GM21447 (cell line): ENCODE results near the gene NAA30.

ENCODE experiments used
- ATAC-seq: cut with Tn5 transposase; IDR thresholded peaks from one replicate; pipeline ENCODE4 v1.9.1; 2021; ENCODE audit not compliant: unreplicated experiment

The NAA30 gene

GRCh38 chr14:57392830-57393229, 2.4 kb downstream of the NAA30 start:
- no peak for ATAC-seq

DNA sequence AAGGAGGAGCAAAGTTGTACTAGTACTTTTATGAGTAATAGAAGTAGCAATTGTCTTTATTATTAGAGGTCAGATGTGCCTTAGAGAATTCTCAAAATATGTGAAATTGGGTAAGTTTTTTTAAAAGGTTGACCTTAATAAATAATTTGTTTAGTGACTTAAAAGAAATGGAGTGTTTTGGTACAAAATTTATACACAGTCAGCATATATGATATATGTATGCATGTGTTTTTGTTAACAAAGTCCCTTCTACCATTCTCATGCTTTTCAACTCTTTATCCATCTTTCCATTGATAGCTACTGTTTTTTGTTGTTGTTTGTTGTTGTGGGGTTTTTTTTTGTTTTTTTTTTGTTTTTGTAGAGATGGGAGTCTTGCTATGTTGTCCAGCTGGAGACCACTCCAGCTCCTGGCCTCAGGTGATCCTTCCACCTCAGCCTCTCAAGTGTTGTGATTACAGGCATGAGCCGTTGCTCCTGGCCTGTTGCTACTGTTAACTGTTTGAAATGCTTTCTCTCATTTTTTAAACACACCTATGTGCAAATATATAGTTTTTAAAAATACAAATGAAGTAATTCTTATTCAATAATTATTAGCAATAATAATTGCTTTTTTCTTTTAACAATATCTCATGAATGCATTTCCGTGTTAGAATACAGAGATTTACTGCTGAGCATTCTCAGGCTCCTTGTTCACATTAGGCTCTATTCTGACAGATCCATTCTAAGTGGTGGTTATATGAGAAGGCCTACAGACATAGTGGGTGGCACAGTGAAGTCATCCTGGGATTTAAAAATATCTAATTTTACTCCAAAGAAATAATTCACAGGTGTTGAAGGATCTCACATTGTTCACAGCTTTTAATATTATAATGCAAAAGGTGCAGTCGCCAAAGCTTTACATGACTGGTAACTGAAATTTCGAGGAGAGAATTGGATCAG, 10.4 kb downstream of the NAA30 start:
- no peak for ATAC-seq

DNA sequence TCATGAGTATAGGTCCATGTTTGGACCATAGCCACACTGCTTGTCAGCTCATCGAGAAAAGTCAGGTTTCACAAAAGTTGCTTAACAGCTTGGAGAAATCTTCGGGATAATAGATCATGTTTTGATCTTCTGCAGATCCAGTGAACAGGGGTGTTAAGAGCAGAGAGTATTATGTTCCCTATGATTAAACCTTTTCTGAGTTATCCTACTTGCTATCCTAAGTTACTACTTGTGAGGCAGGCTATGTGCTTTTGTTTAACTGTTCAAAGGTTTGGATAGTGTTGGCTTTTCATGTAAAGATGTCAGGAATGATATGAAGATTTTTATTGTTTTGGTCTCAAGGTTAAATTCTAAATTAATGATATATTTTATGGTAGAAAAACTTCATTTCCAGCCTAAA, 11.1 kb downstream of the NAA30 start:
- no peak for ATAC-seq

DNA sequence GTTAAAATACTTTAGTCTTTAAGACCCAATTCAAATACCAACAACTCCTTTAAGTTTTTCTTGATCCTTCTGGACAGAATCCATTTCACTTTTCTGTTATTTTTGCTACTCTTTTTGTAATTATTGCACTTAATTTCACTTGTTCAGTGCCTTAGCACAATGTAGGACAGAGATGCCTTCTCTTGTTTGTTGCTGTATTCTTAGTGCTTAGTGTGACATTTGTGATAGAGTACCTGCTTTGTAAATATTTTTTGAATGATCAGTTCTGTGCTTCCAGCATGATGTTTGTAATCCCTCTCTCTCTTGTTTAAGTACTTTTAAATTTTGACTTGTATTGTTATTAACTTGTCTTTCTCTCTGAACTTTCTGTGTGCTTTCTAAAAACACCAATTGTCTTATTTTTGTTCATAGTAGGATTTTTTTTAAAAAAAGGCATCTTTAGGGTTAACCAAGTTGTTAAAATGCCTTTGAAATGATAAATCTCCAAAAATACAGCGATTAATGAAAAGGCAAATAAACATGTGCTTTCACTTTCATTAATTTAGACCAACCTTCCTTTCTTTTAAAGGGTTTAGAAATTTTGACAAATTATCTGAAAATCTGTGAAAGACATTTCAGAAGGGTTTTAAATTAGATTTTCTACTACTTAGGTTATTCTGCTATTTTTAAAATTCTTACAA, 11.9 kb downstream of the NAA30 start:
- ATAC-seq = no peak

DNA sequence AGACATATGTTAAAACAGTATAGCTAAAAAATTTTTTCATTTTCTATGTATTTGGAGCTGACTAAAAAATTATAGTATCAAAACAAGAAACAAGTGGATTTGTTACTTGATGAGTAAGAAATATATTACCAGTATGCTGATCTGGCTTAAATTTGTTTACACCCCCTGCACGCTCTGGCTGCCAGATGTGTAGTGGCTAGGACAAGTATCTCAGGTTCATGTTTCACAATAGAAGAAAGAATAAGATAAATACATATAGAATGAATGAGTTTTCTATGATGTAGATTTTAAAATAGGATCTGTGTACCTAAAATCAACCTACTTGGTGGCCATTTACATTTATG, 13.1 kb downstream of the NAA30 start:
- no peak for ATAC-seq

GRCh38 chr14:57405562-57405961, 15.2 kb downstream of the NAA30 start:
- no peak for ATAC-seq

- no peak for ATAC-seq
These were observed 17.7 kb downstream of the NAA30 start for GRCh38 chr14:57408037-57408436.

- no peak for ATAC-seq
These were observed 18.2 kb downstream of the NAA30 start for GRCh38 chr14:57408634-57409033.

GRCh38 chr14:57412341-57412740, 22.0 kb downstream of the NAA30 start:
- no peak for ATAC-seq

DNA sequence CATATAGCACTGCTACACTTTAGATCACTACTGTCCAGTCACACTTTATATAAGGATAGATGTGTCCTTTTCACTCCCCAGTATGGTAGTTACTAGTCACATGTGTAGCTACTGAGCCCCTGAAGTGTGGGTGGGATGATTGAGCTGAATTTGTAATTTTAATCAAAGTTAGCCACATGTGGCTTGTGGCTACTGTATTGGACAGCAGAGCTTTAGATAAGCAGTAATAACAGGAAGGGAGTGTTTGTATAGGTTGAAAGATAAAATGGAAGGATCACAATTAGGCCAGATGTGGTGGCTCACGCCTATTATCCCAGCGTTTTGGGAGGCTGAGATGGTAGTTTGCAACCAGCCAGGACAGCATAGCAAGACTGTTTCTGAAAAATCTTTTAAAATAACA, 23.5 kb downstream of the NAA30 start:
- ATAC-seq = no peak

GRCh38 chr14:57417228-57417627, 26.8 kb downstream of the NAA30 start:
- ATAC-seq = no peak

- no peak for ATAC-seq
These were observed 28.6 kb downstream of the NAA30 start for GRCh38 chr14:57418999-57419398.

DNA sequence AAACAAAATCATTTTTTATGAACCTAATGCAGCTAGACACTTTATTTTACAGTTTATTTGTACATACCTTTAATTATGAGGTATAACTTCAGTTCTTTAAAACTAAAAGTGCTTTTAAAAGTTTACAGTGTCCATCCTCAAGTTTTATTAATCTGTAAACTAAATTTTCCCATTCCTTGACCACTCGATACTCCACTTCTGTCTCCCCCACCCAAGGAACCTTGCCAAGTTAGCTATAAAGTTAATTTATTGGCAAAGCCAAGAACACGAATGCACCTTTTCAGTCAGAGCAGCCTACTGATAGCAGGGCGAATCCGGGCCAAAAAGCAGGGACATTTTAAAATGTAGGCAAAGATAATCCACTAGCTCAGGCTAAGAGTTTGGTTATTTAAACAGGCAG, 29.6 kb downstream of the NAA30 start:
- no peak for ATAC-seq

DNA sequence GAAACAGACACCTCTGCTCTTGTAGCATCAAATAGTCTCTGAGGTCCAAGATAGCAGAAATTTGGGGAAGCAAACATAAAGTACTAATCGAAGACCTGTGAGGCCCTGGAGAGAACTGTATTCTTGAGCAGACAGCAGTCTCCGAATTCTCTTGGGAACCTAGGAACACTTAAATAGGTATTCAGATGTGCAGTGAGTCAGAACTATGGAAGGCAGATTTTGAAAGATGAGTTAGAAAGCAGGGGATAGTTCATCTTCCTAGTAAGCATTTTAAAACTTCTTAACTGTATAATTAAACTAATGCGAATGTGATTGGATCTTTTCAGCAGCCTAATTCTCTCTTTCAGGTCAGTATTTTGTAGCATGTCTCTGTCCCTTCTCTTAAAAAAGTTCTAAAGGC, 30.6 kb downstream of the NAA30 start:
- no peak for ATAC-seq

DNA sequence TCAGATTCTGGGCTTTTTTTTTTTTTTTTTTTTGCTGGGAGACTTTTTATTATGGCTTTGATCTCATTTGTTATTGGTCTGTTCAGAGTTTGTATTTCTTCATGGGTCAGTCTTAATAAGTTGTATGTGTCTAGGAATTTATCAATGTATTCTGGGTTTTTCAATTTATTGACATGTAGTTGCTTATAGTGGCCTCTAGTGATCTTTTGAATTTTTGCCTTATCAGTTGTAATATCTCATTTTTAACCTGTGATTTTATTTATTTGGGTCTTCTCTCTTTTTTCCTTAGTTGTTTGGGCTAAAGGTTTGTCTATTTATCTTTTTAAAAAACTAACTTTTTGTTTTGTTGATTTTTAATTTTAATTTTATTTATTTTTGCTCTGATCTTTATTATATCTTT, 45.5 kb downstream of the NAA30 start:
- ATAC-seq = no peak

GRCh38 chr14:57461777-57462320, 71.5 kb downstream of the NAA30 start:
- no peak for ATAC-seq

DNA sequence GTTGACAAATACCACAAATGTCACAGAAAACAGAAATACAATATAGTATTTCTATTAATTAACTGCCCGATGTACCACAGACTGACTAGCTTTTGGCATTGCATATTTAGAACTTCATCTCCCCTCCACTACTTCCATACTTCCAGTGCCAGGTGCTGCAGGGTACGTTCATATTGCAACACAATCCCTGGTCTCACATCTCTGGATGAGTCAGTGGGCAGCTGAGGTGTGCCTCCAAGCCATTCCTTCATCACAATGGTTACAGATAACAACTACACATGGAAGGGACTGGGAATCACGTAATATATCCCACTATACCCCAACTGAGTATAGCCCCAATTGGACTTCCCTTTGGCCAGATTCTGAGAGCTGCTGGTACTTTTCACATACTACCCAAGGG, 72.2 kb downstream of the NAA30 start:
- ATAC-seq = no peak

- ATAC-seq = peak; percentile 90
These were observed 73.8 kb downstream of the NAA30 start for GRCh38 chr14:57464008-57464730.
